ENCODE measurements around the gene NLRP3. TPM values are rescaled to one million over a fixed set of nuclear protein-coding genes. Genes with fewer than 3 reads are reported as not detected.
"Not testable (repeated sequence)": the region's sequence is repeated elsewhere in the genome, so short reads cannot be mapped to it uniquely, and the experiment has no call there.

The NLRP3 gene
- total RNA-seq, 3 donors from 2014 or later: 0.66 to 7.8 (median 3.2) TPM

DNA sequence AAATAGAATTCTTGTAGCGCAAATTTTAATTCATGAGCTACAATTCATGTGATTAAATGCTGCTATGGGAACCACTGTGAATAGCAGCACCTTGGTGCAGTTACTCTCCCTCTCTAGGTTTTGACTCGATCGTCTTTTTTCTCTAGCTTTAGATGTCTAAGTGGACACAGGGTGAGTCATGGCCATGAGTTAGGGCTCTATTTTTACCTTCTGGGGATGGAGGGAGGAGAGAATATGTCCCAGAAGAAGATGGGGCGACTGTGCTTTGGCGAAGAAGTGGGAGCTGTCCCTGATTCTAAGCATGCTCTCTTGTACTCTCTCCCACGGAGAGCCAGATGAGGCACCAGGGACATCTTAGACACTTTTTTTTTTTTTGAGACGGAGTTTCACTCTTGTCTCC, 43.5 kb downstream of the NLRP3 start:
- Histone ChIP-seq H3K9me3 (peaks cover 0 to 14% of the 10 kb centered on the region in 2 donors), H3K27me3 (no peaks in the 10 kb centered on the region), H3K4me1 (no peaks in the 10 kb centered on the region), H3K4me3 (no peak overlapping the region), H3K27ac (no peak overlapping the region), H3K36me3 (no peaks in the 10 kb centered on the region)
- TF ChIP-seq, protein P1, sequence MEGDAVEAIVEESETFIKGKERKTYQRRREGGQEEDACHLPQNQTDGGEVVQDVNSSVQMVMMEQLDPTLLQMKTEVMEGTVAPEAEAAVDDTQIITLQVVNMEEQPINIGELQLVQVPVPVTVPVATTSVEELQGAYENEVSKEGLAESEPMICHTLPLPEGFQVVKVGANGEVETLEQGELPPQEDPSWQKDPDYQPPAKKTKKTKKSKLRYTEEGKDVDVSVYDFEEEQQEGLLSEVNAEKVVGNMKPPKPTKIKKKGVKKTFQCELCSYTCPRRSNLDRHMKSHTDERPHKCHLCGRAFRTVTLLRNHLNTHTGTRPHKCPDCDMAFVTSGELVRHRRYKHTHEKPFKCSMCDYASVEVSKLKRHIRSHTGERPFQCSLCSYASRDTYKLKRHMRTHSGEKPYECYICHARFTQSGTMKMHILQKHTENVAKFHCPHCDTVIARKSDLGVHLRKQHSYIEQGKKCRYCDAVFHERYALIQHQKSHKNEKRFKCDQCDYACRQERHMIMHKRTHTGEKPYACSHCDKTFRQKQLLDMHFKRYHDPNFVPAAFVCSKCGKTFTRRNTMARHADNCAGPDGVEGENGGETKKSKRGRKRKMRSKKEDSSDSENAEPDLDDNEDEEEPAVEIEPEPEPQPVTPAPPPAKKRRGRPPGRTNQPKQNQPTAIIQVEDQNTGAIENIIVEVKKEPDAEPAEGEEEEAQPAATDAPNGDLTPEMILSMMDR (IDR thresholded peaks at IDR 0.05): no peak
- no peak for TF ChIP-seq POLR2A (IDR thresholded peaks at IDR 0.05)
- TF ChIP-seq POLR2AphosphoS5 (IDR thresholded peaks at IDR 0.05): no peak
- no peak for DNase-seq (ENCODE audit: low spot score in 2 of 2)
- intact Hi-C loops (cut with DNase I; ENCODE audit: low total_unique reads): no loop called here

DNA sequence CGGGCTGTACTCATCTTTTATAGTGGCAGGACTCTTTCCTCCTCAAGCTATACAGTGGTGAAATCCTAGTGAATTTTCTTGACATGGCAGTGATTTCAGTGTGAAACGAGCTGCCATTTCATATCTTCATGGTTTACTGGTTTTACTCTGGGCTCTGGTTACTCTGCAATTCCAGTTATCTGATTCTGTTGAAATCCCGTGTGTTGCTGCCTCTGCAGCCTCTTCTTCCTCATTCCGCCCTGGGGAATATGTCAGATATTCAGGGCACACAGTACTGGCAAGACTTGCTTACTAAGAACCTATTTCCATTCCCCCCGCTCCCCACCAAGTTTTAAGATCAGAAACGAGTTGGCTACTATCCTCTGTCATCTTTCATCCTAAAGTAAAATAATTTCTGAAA, 49.8 kb downstream of the NLRP3 start:
- no peak for DNase-seq (ENCODE audit: low spot score in 2 of 2)
- H3K36me3 ChIP-seq: no peaks in the 10 kb centered on the region
- intact Hi-C loops (cut with DNase I; ENCODE audit: low total_unique reads): no loop called here
- no peaks in the 10 kb centered on the region for H3K4me1 ChIP-seq
- H3K4me3 ChIP-seq: no peak overlapping the region
- H3K27ac ChIP-seq: no peak overlapping the region
- H3K9me3 ChIP-seq: peaks cover 0 to 14% of the 10 kb centered on the region in 2 donors
- TF ChIP-seq, protein P1 (IDR thresholded peaks at IDR 0.05): no peak
- TF ChIP-seq POLR2AphosphoS5 (IDR thresholded peaks at IDR 0.05) (no peak), POLR2A (IDR thresholded peaks at IDR 0.05) (no peak)
- H3K27me3 ChIP-seq: no peaks in the 10 kb centered on the region

DNA sequence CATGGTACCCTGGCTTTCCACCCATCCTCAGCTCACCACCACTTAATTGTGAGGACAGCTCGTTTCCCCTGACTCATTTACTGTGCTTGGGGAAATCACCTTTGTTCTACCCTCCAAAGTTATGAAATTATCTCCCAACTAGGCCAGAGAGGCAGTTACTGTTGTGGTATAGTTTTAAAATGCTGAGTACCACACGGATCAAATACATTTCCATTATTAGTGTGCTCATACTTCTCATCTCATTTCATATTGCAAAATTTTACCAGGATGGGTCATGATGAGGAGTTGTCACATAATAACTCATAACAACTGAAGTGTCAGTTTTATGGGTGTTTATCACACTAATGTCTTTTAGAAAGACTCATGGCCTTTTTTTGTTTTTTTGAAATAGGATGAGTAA, 51.2 kb downstream of the NLRP3 start:
- no peaks in the 10 kb centered on the region for H3K4me1 ChIP-seq
- no peak overlapping the region for H3K27ac ChIP-seq
- H3K27me3 ChIP-seq: no peaks in the 10 kb centered on the region
- no peak overlapping the region for H3K4me3 ChIP-seq
- no peak for DNase-seq (ENCODE audit: low spot score in 2 of 2)
- no peak for TF ChIP-seq POLR2AphosphoS5 (IDR thresholded peaks at IDR 0.05)
- no peak for TF ChIP-seq POLR2A (IDR thresholded peaks at IDR 0.05)
- TF ChIP-seq, protein P1 (IDR thresholded peaks at IDR 0.05): no peak
- peaks cover 0 to 14% of the 10 kb centered on the region in 2 donors for H3K9me3 ChIP-seq
- H3K36me3 ChIP-seq: no peaks in the 10 kb centered on the region
- intact Hi-C loops (cut with DNase I; ENCODE audit: low total_unique reads): no loop called here

DNA sequence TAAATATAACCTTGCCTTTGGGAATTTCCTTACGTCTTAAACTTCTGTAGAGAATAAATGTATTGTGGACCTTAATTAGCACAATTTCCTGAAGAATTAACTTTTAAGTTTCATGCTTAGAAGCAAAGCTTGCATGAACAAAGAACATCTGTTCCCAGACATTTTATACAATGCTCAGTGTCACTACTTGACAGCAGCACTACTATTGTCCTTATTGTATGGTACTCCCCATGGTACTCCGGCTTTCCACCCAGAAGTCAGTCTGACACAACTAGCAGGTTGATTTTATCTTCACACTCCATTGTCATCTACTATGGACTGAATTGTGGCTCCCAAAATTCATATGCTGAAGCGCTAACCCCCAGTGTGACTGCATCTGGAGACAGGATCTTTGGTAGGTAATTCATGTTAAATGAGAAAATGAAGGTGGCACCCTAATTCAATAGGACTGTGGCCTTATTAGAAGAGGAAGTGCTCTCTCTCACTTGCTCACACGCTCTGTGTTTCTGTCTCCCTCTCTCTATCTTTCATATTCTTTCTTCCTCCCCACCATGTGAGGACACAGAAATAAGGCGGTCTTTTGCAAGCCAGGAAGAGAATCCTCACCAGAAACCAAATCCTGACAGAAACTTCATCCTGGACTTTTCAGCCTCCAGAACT, 52.6 kb downstream of the NLRP3 start:
- no peaks in the 10 kb centered on the region for H3K4me1 ChIP-seq
- DNase-seq (ENCODE audit: low spot score in 2 of 2): no peak
- peak overlapping the region in 1 of 2 donors; percentile 48 for H3K27ac ChIP-seq
- no peaks in the 10 kb centered on the region for H3K27me3 ChIP-seq
- H3K9me3 ChIP-seq: peaks cover 0 to 3% of the 10 kb centered on the region in 2 donors
- no peaks in the 10 kb centered on the region for H3K36me3 ChIP-seq
- no peak overlapping the region for H3K4me3 ChIP-seq
- intact Hi-C loops (cut with DNase I; ENCODE audit: low total_unique reads): no loop called here
- TF ChIP-seq, protein P1 (IDR thresholded peaks at IDR 0.05): no peak
- TF ChIP-seq POLR2A (IDR thresholded peaks at IDR 0.05) (no peak), POLR2AphosphoS5 (IDR thresholded peaks at IDR 0.05) (no peak)

DNA sequence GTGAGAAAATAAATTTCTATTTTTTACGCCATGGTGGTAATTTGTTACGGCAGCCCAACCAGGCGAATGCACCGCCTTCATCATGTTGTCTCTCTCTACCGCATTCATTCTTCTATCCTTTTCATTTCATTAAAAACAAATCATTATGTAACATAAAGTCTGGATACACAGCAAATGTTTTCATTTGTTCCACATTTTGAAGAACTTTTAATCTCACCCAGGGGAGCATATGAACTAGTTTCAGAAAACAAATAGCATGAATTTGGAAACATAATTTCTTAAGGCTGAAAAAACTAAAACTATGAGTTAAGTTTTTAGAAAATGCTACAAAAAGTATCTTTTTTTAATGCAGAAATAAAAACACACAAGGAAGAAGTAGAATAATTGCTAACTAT, 53.2 kb downstream of the NLRP3 start:
- Histone ChIP-seq H3K4me1 (no peaks in the 10 kb centered on the region), H3K9me3 (no peaks in the 10 kb centered on the region), H3K27me3 (no peaks in the 10 kb centered on the region), H3K27ac (peak overlapping the region in 1 of 2 donors; percentile 48), H3K4me3 (no peak overlapping the region), H3K36me3 (no peaks in the 10 kb centered on the region)
- TF ChIP-seq, protein P1 (IDR thresholded peaks at IDR 0.05): no peak
- TF ChIP-seq POLR2A (IDR thresholded peaks at IDR 0.05): no peak
- TF ChIP-seq POLR2AphosphoS5 (IDR thresholded peaks at IDR 0.05): no peak
- DNase-seq (ENCODE audit: low spot score in 2 of 2): no peak
- intact Hi-C loops (cut with DNase I; ENCODE audit: low total_unique reads): no loop called here

DNA sequence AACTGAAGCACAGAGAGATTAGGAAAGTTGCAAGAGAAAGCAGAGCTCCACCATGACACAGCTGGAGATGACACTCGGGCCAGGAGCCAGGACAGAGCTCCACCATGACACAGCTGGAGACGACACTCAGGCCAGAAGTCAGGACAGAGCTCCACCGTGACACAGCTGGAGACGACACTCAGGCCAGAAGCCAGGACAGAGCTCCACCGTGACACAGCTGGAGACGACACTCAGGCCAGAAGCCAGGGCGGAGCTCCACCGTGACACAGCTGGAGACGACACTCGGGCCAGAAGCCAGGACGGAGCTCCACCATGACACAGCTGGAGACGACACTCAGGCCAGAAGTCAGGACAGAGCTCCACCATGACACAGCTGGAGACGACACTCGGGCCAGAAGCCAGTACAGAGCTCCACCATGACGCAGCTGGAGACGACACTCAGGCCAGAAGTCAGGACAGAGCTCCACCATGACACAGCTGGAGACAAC, 55.0 kb downstream of the NLRP3 start:
- H3K36me3 ChIP-seq; H3K27me3 ChIP-seq; H3K4me3 ChIP-seq; DNase-seq (ENCODE audit: low spot score in 2 of 2); intact Hi-C loops (cut with DNase I; ENCODE audit: low total_unique reads); H3K4me1 ChIP-seq; H3K27ac ChIP-seq; H3K9me3 ChIP-seq: not testable (repeated sequence)
